Colonic mucosa (tissue), 4 donors: ENCODE results near the gene LRRC75A. TPM values are rescaled to one million over a fixed set of nuclear protein-coding genes. Genes with fewer than 3 reads are reported as not detected.

ENCODE experiments used
- DNase-seq: peaks from one replicate; pipeline ENCODE4 v3.0.0-alpha.2; 2020
- H3K27ac ChIP-seq: fragments of 200-600 bp; one replicate; pipeline ENCODE4 v1.8.0; 2021
- H3K27me3 ChIP-seq: fragments of 200-600 bp; one replicate; pipeline ENCODE4 v1.8.0; 2021
- H3K36me3 ChIP-seq: fragments of 200-600 bp; one replicate; pipeline ENCODE4 v1.8.0; 2021
- H3K4me1 ChIP-seq: fragments of 200-600 bp; one replicate; pipeline ENCODE4 v1.8.0; 2021; ENCODE audit warnings: mild to moderate bottlenecking
- H3K4me3 ChIP-seq: fragments of 200-600 bp; one replicate; pipeline ENCODE4 v1.8.0; 2021
- H3K9ac ChIP-seq, 2 donors: one replicate each; pipeline ENCODE4 v1.7.0; 2013; ENCODE audit warnings: control low read depth in 2 of 2, low read depth in 2 of 2, low read length in 2 of 2
- H3K9me3 ChIP-seq: fragments of 200-600 bp; one replicate; pipeline ENCODE4 v1.8.0; 2021
- CTCF ChIP-seq: fragments of 200-600 bp; IDR thresholded peaks from one replicate; pipeline ENCODE4 v1.8.0; 2022; ENCODE audit warnings: antibody characterized with exemption, mild to moderate bottlenecking
- intact Hi-C: fragments of 100-400 bp; cut with DNase I; formaldehyde crosslinking; loops from one replicate; pipeline ENCODE4 v1.14.1; 2022
- total RNA-seq, 2 donors: library from RNA; stranded (reverse); fragmentation: NEBNext Ultra II Directional in 1 of 2; extraction: Animal tissue kit (Norgen Biotek cat#: 25700) in 1 of 2; gene quantifications; one replicate each; pipeline ENCODE4 v1.2.1, GENCODE V29; 2021
- donor health status: healthy.
- donor health status: DM: no; HTN: no; CAD: no.
- donor health status: DM: no; HTN: no; CAD: no.

Gene LRRC75A
- total RNA-seq, 2 donors from 2014 or later, result 43.2 to 49.4 TPM

- no peak overlapping the region for H3K4me3 ChIP-seq
- H3K4me1 ChIP-seq, result no peaks in the 10 kb centered on the region
- no peak overlapping the region for H3K9ac ChIP-seq
- no peaks in the 10 kb centered on the region for H3K27me3 ChIP-seq
- TF ChIP-seq CTCF, result no peak
- intact Hi-C loops, result no loop called here
- no peaks in the 10 kb centered on the region for H3K36me3 ChIP-seq
- no peak for DNase-seq
- H3K9me3 ChIP-seq, result no peaks in the 10 kb centered on the region
- H3K27ac ChIP-seq, result peak overlapping the region; percentile 36
Observed at GRCh38 chr17:16504984-16505383, 13.0 kb upstream of the LRRC75A start.

GRCh38 chr17:16496820-16497489, 5.0 kb upstream of the LRRC75A start:
- Histone ChIP-seq H3K36me3 (no peaks in the 10 kb centered on the region), H3K9me3 (no peaks in the 10 kb centered on the region), H3K27ac (no peak overlapping the region), H3K4me1 (no peaks in the 10 kb centered on the region), H3K4me3 (no peak overlapping the region), H3K9ac (no peak overlapping the region), H3K27me3 (no peaks in the 10 kb centered on the region)
- TF ChIP-seq CTCF, result no peak
- intact Hi-C loops, result no loop called here
- DNase-seq, result no peak

- H3K4me1 ChIP-seq, result no peaks in the 10 kb centered on the region
- DNase-seq, result no peak
- no peaks in the 10 kb centered on the region for H3K27me3 ChIP-seq
- no peak overlapping the region for H3K9ac ChIP-seq
- no peak overlapping the region for H3K27ac ChIP-seq
- H3K36me3 ChIP-seq, result no peaks in the 10 kb centered on the region
- intact Hi-C loops, result no loop called here
- H3K9me3 ChIP-seq, result no peaks in the 10 kb centered on the region
- no peak overlapping the region for H3K4me3 ChIP-seq
- no peak for TF ChIP-seq CTCF
Observed at GRCh38 chr17:16495980-16496819, 4.2 kb upstream of the LRRC75A start.

GRCh38 chr17:16495561-16495960, 3.6 kb upstream of the LRRC75A start:
- intact Hi-C loops, result no loop called here
- no peak overlapping the region for H3K4me3 ChIP-seq
- no peaks in the 10 kb centered on the region for H3K4me1 ChIP-seq
- no peaks in the 10 kb centered on the region for H3K27me3 ChIP-seq
- no peak for TF ChIP-seq CTCF
- H3K9me3 ChIP-seq, result no peaks in the 10 kb centered on the region
- no peak overlapping the region for H3K9ac ChIP-seq
- no peaks in the 10 kb centered on the region for H3K36me3 ChIP-seq
- DNase-seq, result no peak
- no peak overlapping the region for H3K27ac ChIP-seq

- H3K4me1 ChIP-seq, result no peaks in the 10 kb centered on the region
- H3K9ac ChIP-seq, result no peak overlapping the region
- no peak overlapping the region for H3K4me3 ChIP-seq
- intact Hi-C loops, result no loop called here
- no peaks in the 10 kb centered on the region for H3K27me3 ChIP-seq
- TF ChIP-seq CTCF, result no peak
- no peak for DNase-seq
- no peaks in the 10 kb centered on the region for H3K9me3 ChIP-seq
- no peak overlapping the region for H3K27ac ChIP-seq
- no peaks in the 10 kb centered on the region for H3K36me3 ChIP-seq
Observed at GRCh38 chr17:16494059-16494458, 2.1 kb upstream of the LRRC75A start.
